Measurements from ENCODE around the gene SNRNP27. TPM values are rescaled to one million over a fixed set of nuclear protein-coding genes. Genes with fewer than 3 reads are reported as not detected.
A peak's percentile ranks its signal among the peaks of the same experiment; 100 is the strongest.

The SNRNP27 gene
- total and polyA plus RNA-seq, 9 of the 15 experiments (the other 6 are each of a cell fraction or from before 2014, with no cell fraction given), result 29.2 to 102 (median 65.7) TPM

- TF ChIP-seq GABPB2 (CRISPR knock-in tag; conservative IDR thresholded peaks at IDR 0.05) (no peak), MBD1 (CRISPR knock-in tag; IDR thresholded peaks at IDR 0.05) (no peak), NFXL1 (CRISPR knock-in tag; IDR thresholded peaks at IDR 0.05) (no peak), ZSCAN32 (CRISPR knock-in tag; IDR thresholded peaks at IDR 0.05) (no peak), ZNF316 (IDR thresholded peaks at IDR 0.05) (no peak), GABPA (tag; conservative IDR thresholded peaks at IDR 0.05; ENCODE audit: low read depth) (no peak), ESRRB (CRISPR knock-in tag; IDR thresholded peaks at IDR 0.05; ENCODE audit: borderline replicate concordance) (no peak), CEBPZ (IDR thresholded peaks at IDR 0.05; ENCODE audit: borderline replicate concordance, low read depth, low read length) (no peak), ZNF12 (CRISPR knock-in tag; IDR thresholded peaks at IDR 0.05) (peak; percentile 73; the same call in 1 of the 2 replicates), ZNF436 (CRISPR knock-in tag; IDR thresholded peaks at IDR 0.05) (no peak), IRF1 (CRISPR knock-in tag; IDR thresholded peaks at IDR 0.05; ENCODE audit: borderline replicate concordance) (no peak; the same call in 1 of the 2 replicates), POLR3A (IDR thresholded peaks at IDR 0.05; ENCODE audit: borderline replicate concordance, extremely low read depth, insufficient read depth, insufficient read length) (no peak), CXXC5 (CRISPR knock-in tag; IDR thresholded peaks at IDR 0.05) (no peak), MCM3 (IDR thresholded peaks at IDR 0.05) (no peak), MCM2 (IDR thresholded peaks at IDR 0.05; ENCODE audit: low read depth) (no peak), ZNF445 (CRISPR knock-in tag; IDR thresholded peaks at IDR 0.05; ENCODE audit: low read depth) (no peak)
- TF ChIP-seq, protein P1, sequence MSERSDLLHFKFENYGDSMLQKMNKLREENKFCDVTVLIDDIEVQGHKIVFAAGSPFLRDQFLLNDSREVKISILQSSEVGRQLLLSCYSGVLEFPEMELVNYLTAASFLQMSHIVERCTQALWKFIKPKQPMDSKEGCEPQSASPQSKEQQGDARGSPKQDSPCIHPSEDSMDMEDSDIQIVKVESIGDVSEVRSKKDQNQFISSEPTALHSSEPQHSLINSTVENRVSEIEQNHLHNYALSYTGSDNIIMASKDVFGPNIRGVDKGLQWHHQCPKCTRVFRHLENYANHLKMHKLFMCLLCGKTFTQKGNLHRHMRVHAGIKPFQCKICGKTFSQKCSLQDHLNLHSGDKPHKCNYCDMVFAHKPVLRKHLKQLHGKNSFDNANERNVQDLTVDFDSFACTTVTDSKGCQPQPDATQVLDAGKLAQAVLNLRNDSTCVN (CRISPR knock-in tag; IDR thresholded peaks at IDR 0.05), result no peak
- TF ChIP-seq, protein P2, sequence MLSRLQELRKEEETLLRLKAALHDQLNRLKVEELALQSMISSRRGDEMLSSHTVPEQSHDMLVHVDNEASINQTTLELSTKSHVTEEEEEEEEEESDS (CRISPR knock-in tag; IDR thresholded peaks at IDR 0.05), result no peak
These were observed 21.5 kb downstream of the SNRNP27 start, which contains the start of gene MXD1 (continued) for GRCh38 chr2:69914950-69915945.
